NCI-H82 treated with DMSO at 0.1 percent for 48 hours (cell line): ENCODE measurements around the gene KRT14.
A peak's percentile ranks its signal among the peaks of the same experiment; 100 is the strongest.
"Not testable (repeated sequence)": the region's sequence is repeated elsewhere in the genome, so short reads cannot be mapped to it uniquely, and the experiment has no call there.

Experiments used
- DNase-seq: peaks from one replicate; lab custom pipeline; 2025; ENCODE audit not compliant: unreplicated experiment; lab: John Stamatoyannopoulos, UW

Gene KRT14

GRCh38 chr17:41580244-41580575 is 6.5 kb downstream of the KRT14 start:
- DNase-seq, result no peak

- peak; percentile 53 for DNase-seq
These were observed 7.0 kb downstream of the KRT14 start for GRCh38 chr17:41579484-41580243.

GRCh38 chr17:41578971-41579370 is 7.7 kb downstream of the KRT14 start:
- DNase-seq, result no peak

- no peak for DNase-seq
These were observed 8.2 kb downstream of the KRT14 start for GRCh38 chr17:41578538-41578937.

- DNase-seq, result not testable (repeated sequence)
These were observed 10.0 kb downstream of the KRT14 start for GRCh38 chr17:41576740-41577139.

GRCh38 chr17:41575336-41575735 is 11.4 kb downstream of the KRT14 start:
- DNase-seq, result no peak

GRCh38 chr17:41571561-41572434 is 14.9 kb downstream of the KRT14 start, which contains the start of gene KRT9:
Gene KRT9 (minus strand): TSS chr17:41572059. CDS start chr17:41571992, 67 bp downstream.
- DNase-seq, result no peak

- no peak for DNase-seq
These were observed 19.4 kb downstream of the KRT14 start for GRCh38 chr17:41567317-41567716.

GRCh38 chr17:41565338-41565737 is 21.4 kb downstream of the KRT14 start:
- DNase-seq, result no peak

GRCh38 chr17:41563607-41564170 is 23.0 kb downstream of the KRT14 start:
- peak; percentile 41 for DNase-seq

- no peak for DNase-seq
These were observed 25.1 kb downstream of the KRT14 start for GRCh38 chr17:41561554-41561953.

- DNase-seq, result no peak
These were observed 27.1 kb downstream of the KRT14 start for GRCh38 chr17:41559548-41559947.

GRCh38 chr17:41556931-41557330 is 29.8 kb downstream of the KRT14 start:
- DNase-seq, result no peak

GRCh38 chr17:41556306-41556705 is 30.4 kb downstream of the KRT14 start:
- DNase-seq, result no peak

- no peak for DNase-seq
These were observed 31.4 kb downstream of the KRT14 start for GRCh38 chr17:41555105-41555887.

- no peak for DNase-seq
These were observed 32.6 kb downstream of the KRT14 start for GRCh38 chr17:41553987-41554680.

GRCh38 chr17:41553176-41553575 is 33.5 kb downstream of the KRT14 start:
- DNase-seq, result no peak

GRCh38 chr17:41552455-41552854 is 34.2 kb downstream of the KRT14 start:
- DNase-seq, result no peak

GRCh38 chr17:41551365-41551764 is 35.3 kb downstream of the KRT14 start:
- no peak for DNase-seq

GRCh38 chr17:41549596-41550039 is 37.1 kb downstream of the KRT14 start:
- DNase-seq, result no peak
